Neuronal stem cell (in vitro differentiated cells): ENCODE measurements around the gene FOXP4.

ENCODE experiments used
- DNase-seq: peaks from one replicate; pipeline ENCODE4 v3.0.0-alpha.2; 2013; ENCODE audit warnings: low spot score
- H2AFZ ChIP-seq: one replicate; pipeline ENCODE4 v1.6.1; 2013; ENCODE audit warnings: mild to moderate bottlenecking, low read length, inconsistent platforms
- H2AK5ac ChIP-seq: 2 replicates; pipeline ENCODE4 v1.6.1; 2013; ENCODE audit warnings: low read depth, mild to moderate bottlenecking, inconsistent platforms, low read length, moderate library complexity, mixed read lengths
- H2BK120ac ChIP-seq: 2 replicates; pipeline ENCODE4 v1.6.1; 2013; ENCODE audit warnings: low read depth, mild to moderate bottlenecking, inconsistent platforms, low read length, moderate library complexity, mixed read lengths
- H2BK12ac ChIP-seq: one replicate; pipeline ENCODE4 v1.6.1; 2013; ENCODE audit warnings: low read length, inconsistent platforms
- H2BK15ac ChIP-seq: 2 replicates; pipeline ENCODE4 v1.6.1; 2013; ENCODE audit warnings: mild to moderate bottlenecking, low read length, inconsistent platforms, mixed read lengths
- H2BK5ac ChIP-seq: one replicate; pipeline ENCODE4 v1.6.1; 2013; ENCODE audit warnings: inconsistent platforms, mild to moderate bottlenecking, low read length, moderate library complexity
- H3K14ac ChIP-seq: one replicate; pipeline ENCODE4 v1.6.1; 2013; ENCODE audit warnings: low read length, inconsistent platforms
- H3K18ac ChIP-seq: 2 replicates; pipeline ENCODE4 v1.6.1; 2013; ENCODE audit warnings: low read length, inconsistent platforms
- H3K23ac ChIP-seq: 2 replicates; pipeline ENCODE4 v1.6.1; 2013; ENCODE audit warnings: low read depth, mild to moderate bottlenecking, mixed read lengths, low read length, inconsistent platforms; ENCODE audit not compliant: poor library complexity
- H3K27ac ChIP-seq: replicated peaks from 3 replicates; pipeline ENCODE4 v1.5.1; 2013; ENCODE audit warnings: low read length, inconsistent platforms
- H3K27me3 ChIP-seq, 3 experiments: 2 replicates each; pipeline ENCODE4 v1.6.1; 2013; ENCODE audit warnings: low read length in 3 of 3, mild to moderate bottlenecking in 2 of 3, inconsistent platforms in 1 of 3, low read depth in 1 of 3, mixed read lengths in 1 of 3, moderate library complexity in 1 of 3; ENCODE audit not compliant: control insufficient read depth in 3 of 3, insufficient read depth in 3 of 3
- H3K36me3 ChIP-seq, 2 donors: replicated peaks in 1 of 2; 2 replicates each; pipeline ENCODE4 v1.6.1; 2013; ENCODE audit warnings: low read length in 2 of 2; ENCODE audit not compliant: control insufficient read depth in 2 of 2, insufficient read depth in 2 of 2
- H3K4ac ChIP-seq: 2 replicates; pipeline ENCODE4 v1.6.1; 2013; ENCODE audit warnings: inconsistent platforms, mild to moderate bottlenecking, low read length, moderate library complexity
- H3K4me1 ChIP-seq, 2 donors: 1 replicate in 1 of 2; 2 replicates in 1 of 2; pipeline ENCODE4 v1.6.1; 2013; ENCODE audit warnings: low read length in 2 of 2, low read depth in 1 of 2; ENCODE audit not compliant: control insufficient read depth in 2 of 2, insufficient read depth in 1 of 2
- H3K4me2 ChIP-seq: one replicate; pipeline ENCODE4 v1.6.1; 2013; ENCODE audit warnings: mild to moderate bottlenecking, low read length, inconsistent platforms; ENCODE audit not compliant: insufficient read depth, poor library complexity, severe bottlenecking
- H3K4me3 ChIP-seq, 2 donors: 2 replicates each; pipeline ENCODE4 v1.5.1; 2013; ENCODE audit warnings: low read length in 2 of 2, mild to moderate bottlenecking in 2 of 2, inconsistent platforms in 1 of 2, moderate library complexity in 1 of 2
- H3K79me1 ChIP-seq: one replicate; pipeline ENCODE4 v1.6.1; 2013; ENCODE audit warnings: low read depth, mild to moderate bottlenecking, inconsistent platforms, low read length, moderate library complexity
- H3K9ac ChIP-seq: one replicate; pipeline ENCODE4 v1.6.1; 2013; ENCODE audit warnings: mild to moderate bottlenecking, low read depth, low read length, inconsistent platforms; ENCODE audit not compliant: poor library complexity
- H3K9me3 ChIP-seq, 2 donors: replicated peaks in 1 of 2; 2 replicates each; pipeline versions ENCODE3 to v1.6.1; 2013; ENCODE audit warnings: low read length in 2 of 2, mild to moderate bottlenecking in 2 of 2, inconsistent platforms in 1 of 2, low read depth in 1 of 2, mixed read lengths in 1 of 2, moderate library complexity in 1 of 2; ENCODE audit not compliant: control insufficient read depth in 2 of 2, insufficient read depth in 1 of 2
- H4K8ac ChIP-seq: one replicate; pipeline ENCODE4 v1.6.1; 2013; ENCODE audit warnings: low read depth, mild to moderate bottlenecking, inconsistent platforms, low read length, moderate library complexity
- H4K91ac ChIP-seq: one replicate; pipeline ENCODE4 v1.6.1; 2013; ENCODE audit warnings: low read length, low read depth, mild to moderate bottlenecking, inconsistent platforms; ENCODE audit not compliant: poor library complexity
- WGBS, 2 donors: extraction: QIAGEN DNeasy Blood & Tissue Kit; methylation state at CpG; one replicate each; pipeline ENCODE4 v1.1.7; 2013; ENCODE audit warnings: missing lambda C conversion rate in 2 of 2, mixed read lengths in 1 of 2; ENCODE audit not compliant: insufficient read length in 2 of 2, insufficient replicate concordance in 1 of 2; ENCODE audit errors: extremely low coverage in 2 of 2; 5-methylcytosine and 5-hydroxymethylcytosine counted together

FOXP4 gene

DNA sequence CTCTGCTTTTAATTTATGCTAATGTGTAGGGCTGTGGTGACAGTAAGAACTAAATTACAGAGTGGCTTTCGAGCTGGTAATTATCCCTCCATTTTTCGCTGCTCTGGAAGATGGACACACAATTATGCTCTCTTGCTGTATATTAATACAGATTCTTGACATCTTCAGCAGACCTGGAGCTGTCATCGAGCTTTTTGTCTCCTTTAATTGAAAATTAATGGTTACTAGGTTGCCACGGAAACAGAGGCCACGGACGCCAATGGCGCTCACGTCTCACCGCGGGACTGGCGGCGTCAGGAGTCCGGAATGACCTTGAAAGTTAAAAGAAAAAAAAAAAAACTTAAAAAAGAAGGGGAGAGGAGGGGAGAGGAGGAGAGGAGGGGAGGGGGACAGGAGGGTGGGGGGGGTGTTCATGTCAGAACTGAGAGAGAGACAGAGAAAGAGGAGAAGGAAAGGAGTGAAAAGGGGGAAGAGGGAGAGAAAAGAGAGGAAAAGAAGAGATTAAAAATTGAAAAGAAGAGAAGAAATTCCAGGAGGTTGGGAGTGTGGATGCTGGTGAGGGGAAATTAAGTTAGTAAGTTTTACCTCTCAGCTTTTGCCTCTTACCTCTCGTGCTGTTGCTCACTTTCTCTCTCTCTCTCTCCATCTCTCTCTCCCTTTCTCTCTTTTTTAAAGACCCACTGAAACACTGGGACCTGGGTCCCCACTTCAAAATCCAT, 22.1 kb upstream of the FOXP4 start:
- Histone ChIP-seq H3K9ac (no peak overlapping the region), H3K4me3 (no peak overlapping the region), H3K4ac (no peak overlapping the region), H2AFZ (no peak overlapping the region), H3K23ac (no peak overlapping the region), H3K9me3 (no peaks in the 10 kb centered on the region), H3K27me3 (peaks cover 0 to 3% (median 2%) of the 10 kb centered on the region in 3 experiments), H3K27ac (no peak overlapping the region), H2BK120ac (no peak overlapping the region), H4K91ac (no peak overlapping the region), H3K79me1 (no peaks in the 10 kb centered on the region), H3K18ac (peak overlapping the region; percentile 93), H3K4me1 (peaks cover 15 to 21% of the 10 kb centered on the region in 2 donors), H3K14ac (no peak overlapping the region), H4K8ac (no peak overlapping the region), H3K4me2 (no peak overlapping the region), H3K36me3 (no peaks in the 10 kb centered on the region), H2BK15ac (peak overlapping the region; percentile 27), H2BK12ac (peak overlapping the region; percentile 50), H2BK5ac (no peak overlapping the region), H2AK5ac (peak overlapping the region; percentile 40)
- no CpG with 5 or more reads among the region's 14 CpGs for WGBS, 2 donors
- DNase-seq = no peak

DNA sequence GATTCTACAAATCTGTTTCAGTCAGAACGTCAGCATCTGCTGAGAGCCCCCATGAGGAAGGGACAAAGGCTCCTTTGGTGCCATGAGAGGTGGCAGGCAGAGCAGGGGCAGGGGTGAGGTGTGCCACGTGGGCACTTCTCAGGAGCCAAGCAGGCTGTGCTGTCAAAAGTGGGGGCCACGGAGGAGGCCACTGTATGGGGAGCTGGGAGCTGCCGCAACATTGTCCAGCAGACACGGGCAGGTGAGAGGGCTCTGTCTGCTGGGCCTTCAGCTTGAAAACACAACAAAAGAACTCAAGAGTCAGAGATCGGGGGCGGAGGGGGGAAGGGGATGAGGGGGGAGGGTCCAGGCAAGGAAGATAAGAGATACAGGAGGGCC, 21.6 kb upstream of the FOXP4 start:
- H3K14ac ChIP-seq = no peak overlapping the region
- no peaks in the 10 kb centered on the region for H3K36me3 ChIP-seq
- H2BK120ac ChIP-seq = no peak overlapping the region
- H3K18ac ChIP-seq = peak overlapping the region; percentile 93
- no peak overlapping the region for H3K4ac ChIP-seq
- H3K4me3 ChIP-seq = no peak overlapping the region
- H3K9ac ChIP-seq = no peak overlapping the region
- peaks cover 0 to 3% (median 2%) of the 10 kb centered on the region in 3 experiments for H3K27me3 ChIP-seq
- no peak overlapping the region for H4K8ac ChIP-seq
- peaks cover 15 to 19% of the 10 kb centered on the region in 2 donors for H3K4me1 ChIP-seq
- WGBS, 2 donors = no CpG with 5 or more reads among the region's 7 CpGs
- H2AFZ ChIP-seq = no peak overlapping the region
- no peak for DNase-seq
- peak overlapping the region; percentile 40 for H2AK5ac ChIP-seq
- peak overlapping the region; percentile 27 for H2BK15ac ChIP-seq
- no peak overlapping the region for H3K23ac ChIP-seq
- no peak overlapping the region for H2BK5ac ChIP-seq
- no peaks in the 10 kb centered on the region for H3K79me1 ChIP-seq
- no peaks in the 10 kb centered on the region for H3K9me3 ChIP-seq
- peak overlapping the region; percentile 50 for H2BK12ac ChIP-seq
- H4K91ac ChIP-seq = no peak overlapping the region
- peak overlapping the region; percentile 28 for H3K4me2 ChIP-seq
- no peak overlapping the region for H3K27ac ChIP-seq

DNA sequence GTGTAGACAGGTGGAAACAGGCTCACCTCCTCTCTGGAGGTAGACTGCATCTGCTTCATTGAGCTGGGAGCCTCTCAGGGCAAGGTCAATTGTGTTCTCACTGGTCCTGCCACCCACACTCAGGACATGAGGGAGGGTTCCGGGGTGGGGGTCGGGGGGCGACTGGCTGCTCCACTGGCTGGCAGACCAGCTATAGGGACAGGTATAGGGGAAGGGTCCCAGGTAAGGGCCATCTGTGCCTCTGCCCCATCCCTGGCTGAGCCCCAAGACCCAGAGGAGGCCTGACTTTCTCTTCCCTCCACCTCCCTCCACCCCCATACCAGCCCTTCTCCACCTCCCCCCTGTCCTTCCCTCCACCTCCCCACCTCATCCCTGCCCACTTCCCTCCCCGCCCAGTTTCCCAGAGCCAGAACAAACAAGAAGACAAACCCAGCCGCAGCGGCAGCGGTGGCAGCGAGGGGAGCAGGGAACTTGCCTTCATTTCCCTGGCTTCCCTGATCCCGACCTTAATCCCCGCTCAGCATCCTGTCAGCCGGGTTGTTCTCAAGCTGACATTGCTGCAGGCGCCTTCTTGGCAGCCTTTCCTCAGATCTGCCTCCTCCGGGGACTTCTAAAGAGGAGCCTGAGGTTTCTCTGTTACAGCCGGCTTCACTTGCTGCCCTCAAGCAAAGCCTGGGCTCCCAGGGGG, 18.3 kb upstream of the FOXP4 start:
- H3K18ac ChIP-seq = peak overlapping the region; percentile 8
- no peak overlapping the region for H4K8ac ChIP-seq
- no peak overlapping the region for H3K23ac ChIP-seq
- H2BK15ac ChIP-seq = no peak overlapping the region
- H3K27me3 ChIP-seq = peaks cover 0 to 3% (median 2%) of the 10 kb centered on the region in 3 experiments
- H2BK5ac ChIP-seq = no peak overlapping the region
- no peak overlapping the region for H3K14ac ChIP-seq
- no peak overlapping the region for H2BK12ac ChIP-seq
- no peak for DNase-seq
- no peak overlapping the region for H2AK5ac ChIP-seq
- no peaks in the 10 kb centered on the region for H3K36me3 ChIP-seq
- H3K4me3 ChIP-seq = no peak overlapping the region
- peaks cover 17 to 21% of the 10 kb centered on the region in 2 donors for H3K4me1 ChIP-seq
- no peak overlapping the region for H3K4ac ChIP-seq
- no peaks in the 10 kb centered on the region for H3K9me3 ChIP-seq
- no peak overlapping the region for H2BK120ac ChIP-seq
- no peak overlapping the region for H3K4me2 ChIP-seq
- H4K91ac ChIP-seq = no peak overlapping the region
- H2AFZ ChIP-seq = peak overlapping the region; percentile 56
- H3K27ac ChIP-seq = no peak overlapping the region
- no peak overlapping the region for H3K9ac ChIP-seq
- no CpG with 5 or more reads among the region's 14 CpGs for WGBS, 2 donors
- no peaks in the 10 kb centered on the region for H3K79me1 ChIP-seq

DNA sequence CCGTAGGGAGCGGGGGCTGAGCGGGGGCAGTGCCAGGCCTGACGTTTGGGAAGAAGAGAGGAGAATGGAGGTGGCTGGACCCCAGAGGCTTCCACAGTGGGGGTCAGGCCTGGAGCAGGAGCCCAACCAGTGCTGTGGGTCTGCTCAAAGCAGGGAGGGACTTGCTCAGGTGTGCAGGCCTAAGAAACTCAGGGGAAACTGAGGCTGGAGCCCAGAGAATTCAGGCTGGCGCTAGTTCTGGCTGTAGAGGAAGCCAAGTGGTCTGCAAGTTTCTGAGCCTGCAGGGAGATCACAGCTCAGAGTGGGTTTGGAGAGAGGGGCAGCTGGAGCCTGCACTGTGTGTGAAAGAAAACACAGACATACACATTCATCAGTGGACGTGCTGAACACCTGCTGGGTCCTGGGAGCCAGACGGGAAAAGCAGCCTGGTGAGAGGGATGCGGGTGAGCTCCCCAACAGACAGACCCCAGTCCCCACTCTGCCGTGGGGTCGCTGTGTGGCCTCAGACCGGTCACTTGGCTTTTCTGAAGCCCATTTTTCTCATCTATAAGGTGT, 17.7 kb upstream of the FOXP4 start:
- H3K9ac ChIP-seq = no peak overlapping the region
- no peak overlapping the region for H2AK5ac ChIP-seq
- H4K91ac ChIP-seq = no peak overlapping the region
- H3K4ac ChIP-seq = no peak overlapping the region
- H3K4me3 ChIP-seq = no peak overlapping the region
- no peak for DNase-seq
- no peak overlapping the region for H4K8ac ChIP-seq
- no peak overlapping the region for H3K27ac ChIP-seq
- no CpG with 5 or more reads among the region's 11 CpGs for WGBS, 2 donors
- no peak overlapping the region for H3K4me2 ChIP-seq
- H2BK15ac ChIP-seq = no peak overlapping the region
- no peaks in the 10 kb centered on the region for H3K79me1 ChIP-seq
- H2BK12ac ChIP-seq = no peak overlapping the region
- no peak overlapping the region for H2BK5ac ChIP-seq
- peaks cover 0 to 3% (median 0%) of the 10 kb centered on the region in 3 experiments for H3K27me3 ChIP-seq
- no peaks in the 10 kb centered on the region for H3K36me3 ChIP-seq
- peaks cover 17 to 21% of the 10 kb centered on the region in 2 donors for H3K4me1 ChIP-seq
- no peak overlapping the region for H3K23ac ChIP-seq
- peak overlapping the region; percentile 25 for H3K18ac ChIP-seq
- H2AFZ ChIP-seq = peak overlapping the region; percentile 56
- H3K14ac ChIP-seq = no peak overlapping the region
- no peaks in the 10 kb centered on the region for H3K9me3 ChIP-seq
- no peak overlapping the region for H2BK120ac ChIP-seq
